PC-3 (cell line): ENCODE measurements around the gene TXNDC12. TPM values are rescaled to one million over a fixed set of nuclear protein-coding genes. Genes with fewer than 3 reads are reported as not detected.
"Not testable (repeated sequence)": the region's sequence is repeated elsewhere in the genome, so short reads cannot be mapped to it uniquely, and the experiment has no call there.

Source experiments
- ATAC-seq: fragments of 200-7000 bp; cut with Tn5 transposase; 2 replicates; pipeline ENCODE4 v1.9.1; 2020; ENCODE audit warnings: mild to moderate bottlenecking, moderate library complexity
- BruUV-seq: library from RNA; stranded (reverse); fragments of 400-500 nt; replicated peaks from 2 replicates; lab custom pipeline; 2021; lab: Mats Ljungman, UMichigan
- CTCF ChIA-PET: fragments of 300-600 bp; sonication (Branson Sonifier 250); formaldehyde crosslinking; loops from one replicate; lab custom pipeline; 2022; ENCODE audit warnings: antibody characterized with exemption; lab: Charles Lee
- POLR2A ChIA-PET: fragments of 300-600 bp; sonication (Branson Sonifier 250); formaldehyde crosslinking; loops from one replicate; lab custom pipeline; 2022; ENCODE audit warnings: antibody characterized with exemption; ENCODE audit not compliant: unreplicated experiment; lab: Charles Lee
- DNase-seq: peaks from one replicate; pipeline ENCODE4 v3.0.0-alpha.2; 2015
- H2AFZ ChIP-seq: fragments of 300-600 bp; sonication (generic); 2 replicates; pipeline ENCODE4 v1.6.0; 2016; ENCODE audit warnings: antibody characterized with exemption, low read length
- H3F3A ChIP-seq: fragments of 300-600 bp; sonication (generic); one replicate; pipeline ENCODE4 v1.6.0; 2017; ENCODE audit warnings: antibody characterized with exemption, low read length, control low read depth, mild to moderate bottlenecking; ENCODE audit not compliant: unreplicated experiment
- H3K27ac ChIP-seq: fragments of 300-600 bp; sonication (generic); 2 replicates; pipeline ENCODE4 v1.5.1; 2016; ENCODE audit warnings: mild to moderate bottlenecking, low read length
- H3K27me3 ChIP-seq: fragments of 300-600 bp; sonication (generic); 2 replicates; pipeline ENCODE4 v1.6.1; 2016; ENCODE audit warnings: low read length, mixed read lengths
- H3K36me3 ChIP-seq: fragments of 300-600 bp; sonication (generic); 2 replicates; pipeline ENCODE4 v1.6.1; 2016; ENCODE audit warnings: low read depth, mixed run types, low read length, mixed read lengths
- H3K4me1 ChIP-seq: fragments of 300-600 bp; sonication (generic); 2 replicates; pipeline ENCODE4 v1.5.1; 2016; ENCODE audit warnings: low read length; ENCODE audit not compliant: insufficient read depth
- H3K4me2 ChIP-seq: fragments of 300-600 bp; sonication (generic); 2 replicates; pipeline ENCODE4 v1.6.0; 2016; ENCODE audit warnings: low read length
- H3K4me3 ChIP-seq: fragments of 300-600 bp; sonication (generic); 2 replicates; pipeline ENCODE4 v1.5.1; 2016; ENCODE audit warnings: mild to moderate bottlenecking, low read length, mixed read lengths
- H3K79me2 ChIP-seq: fragments of 300-600 bp; sonication (generic); 2 replicates; pipeline ENCODE4 v1.6.1; 2017; ENCODE audit warnings: low read length, mixed read lengths
- H3K9ac ChIP-seq: fragments of 300-600 bp; sonication (generic); 2 replicates; pipeline ENCODE4 v1.6.0; 2016; ENCODE audit warnings: mild to moderate bottlenecking, low read length
- H3K9me2 ChIP-seq: fragments of 300-600 bp; sonication (generic); replicated peaks from 2 replicates; pipeline ENCODE4 v1.6.1; 2016; ENCODE audit warnings: mixed run types, low read length, mixed read lengths
- H3K9me3 ChIP-seq: fragments of 300-600 bp; sonication (generic); 2 replicates; pipeline ENCODE4 v1.6.1; 2016; ENCODE audit warnings: low read length, mixed read lengths
- H4K20me1 ChIP-seq: fragments of 300-600 bp; sonication (generic); 2 replicates; pipeline ENCODE4 v1.6.1; 2016; ENCODE audit warnings: low read length, mixed read lengths
- EZH2 ChIP-seq: fragments of 300-600 bp; sonication (generic); IDR thresholded peaks from one replicate; pipeline ENCODE4 v1.6.1; 2017; ENCODE audit warnings: antibody characterized with exemption, mild to moderate bottlenecking, low read length; ENCODE audit not compliant: unreplicated experiment
- EZH2phosphoT487 ChIP-seq: fragments of 300-600 bp; sonication (generic); IDR thresholded peaks from 2 replicates; pipeline ENCODE4 v1.6.1; 2018; ENCODE audit warnings: mild to moderate bottlenecking, antibody characterized with exemption, low read length, borderline replicate concordance
- intact Hi-C: fragments of 100-400 bp; cut with micrococcal nuclease; formaldehyde crosslinking; loops from 2 replicates; pipeline ENCODE4 v1.9.0; 2023
- total RNA-seq: library from RNA; depleted of rRNA; stranded (reverse); fragments of >200 nt; gene quantifications from 2 replicates; pipeline ENCODE4 v1.2.3, GENCODE V29; 2014
- TF ChIP-seq, protein P1 (sequence below): fragments of 300-600 bp; sonication (generic); conservative IDR thresholded peaks from 2 replicates; pipeline ENCODE4 v1.5.1; 2017; ENCODE audit warnings: antibody characterized with exemption, low read depth, mild to moderate bottlenecking, low read length

The TXNDC12 gene
- total RNA-seq, 1 experiment from 2014 or later: 36.8 TPM

DNA sequence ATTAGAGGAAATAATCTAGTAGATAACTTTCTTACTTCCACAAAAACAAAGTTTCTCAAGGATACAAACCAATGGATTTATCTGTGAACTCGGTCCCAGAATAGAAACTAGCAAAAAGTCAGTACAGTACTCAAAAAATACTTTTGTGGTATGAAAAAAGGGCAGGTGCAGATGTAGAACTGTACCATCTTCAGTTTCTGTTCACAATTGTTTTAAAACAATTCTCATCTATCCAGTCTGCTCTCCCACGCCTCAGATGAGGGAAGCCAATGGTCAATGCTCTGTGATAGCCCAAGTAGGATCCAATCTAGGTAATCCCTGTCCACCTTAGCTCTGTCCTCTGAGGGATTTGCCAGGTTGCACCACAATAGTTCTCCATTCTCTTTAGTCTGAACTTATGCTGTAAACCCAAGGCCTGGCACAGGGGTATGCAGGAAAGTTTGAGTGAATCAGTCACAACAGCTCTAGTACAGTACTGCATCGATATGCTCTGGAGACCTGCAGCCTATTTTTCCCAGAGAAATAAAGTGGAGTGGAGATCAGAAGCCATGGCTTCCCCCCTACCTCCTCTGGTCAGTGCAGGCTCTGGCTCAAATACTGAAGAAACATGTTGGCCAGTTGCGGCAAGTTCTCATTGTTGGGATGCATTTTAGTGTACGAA, 22.7 kb downstream of the TXNDC12 start:
- 0 out of 2 replicates have a peak overlapping the region, but pooled peaks have one; percentile 95 for H2AFZ ChIP-seq
- POLR2A ChIA-PET: no interaction called here

DNA sequence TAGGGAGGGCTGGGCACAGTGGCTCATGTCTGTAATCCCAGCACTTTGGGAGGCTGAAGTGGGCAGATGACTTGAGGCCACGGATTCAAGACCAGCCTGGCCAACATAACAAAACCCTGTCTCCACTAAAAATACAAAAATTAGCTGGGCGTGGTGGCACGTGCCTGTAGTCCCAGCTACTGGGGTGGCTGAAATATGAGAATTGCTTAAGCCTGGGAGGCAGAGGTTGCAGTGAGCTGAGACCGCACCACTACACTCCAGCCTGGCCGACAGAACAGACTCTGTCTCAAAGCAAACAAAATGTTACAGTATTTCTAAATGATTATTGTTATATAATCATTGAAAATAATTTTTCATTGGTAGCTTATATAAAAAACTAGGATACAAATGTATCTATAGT, 26.2 kb downstream of the TXNDC12 start:
- H3K9me2 ChIP-seq, H3K27ac ChIP-seq, H3K27me3 ChIP-seq, H3K9me3 ChIP-seq, H2AFZ ChIP-seq, BruUV-seq, CTCF ChIA-PET, POLR2A ChIA-PET, H3F3A ChIP-seq, H3K4me3 ChIP-seq, ATAC-seq, H3K36me3 ChIP-seq, DNase-seq, H3K9ac ChIP-seq, H3K4me2 ChIP-seq, intact Hi-C loops: not testable (repeated sequence)
- Histone ChIP-seq H4K20me1 (peaks cover 15% of the 10 kb centered on the region), H3K79me2 (peaks cover 35% of the 10 kb centered on the region), H3K4me1 (peaks cover 12% of the 10 kb centered on the region)

More for the DNA sequence above, 22.7 kb downstream of the TXNDC12 start:
- peaks cover 35% of the 10 kb centered on the region for H3K79me2 ChIP-seq
- no TSS peak for BruUV-seq
- peak overlapping the region; percentile 91 for H3K4me2 ChIP-seq
- TF ChIP-seq EZH2: no peak
- TF ChIP-seq, protein P1, sequence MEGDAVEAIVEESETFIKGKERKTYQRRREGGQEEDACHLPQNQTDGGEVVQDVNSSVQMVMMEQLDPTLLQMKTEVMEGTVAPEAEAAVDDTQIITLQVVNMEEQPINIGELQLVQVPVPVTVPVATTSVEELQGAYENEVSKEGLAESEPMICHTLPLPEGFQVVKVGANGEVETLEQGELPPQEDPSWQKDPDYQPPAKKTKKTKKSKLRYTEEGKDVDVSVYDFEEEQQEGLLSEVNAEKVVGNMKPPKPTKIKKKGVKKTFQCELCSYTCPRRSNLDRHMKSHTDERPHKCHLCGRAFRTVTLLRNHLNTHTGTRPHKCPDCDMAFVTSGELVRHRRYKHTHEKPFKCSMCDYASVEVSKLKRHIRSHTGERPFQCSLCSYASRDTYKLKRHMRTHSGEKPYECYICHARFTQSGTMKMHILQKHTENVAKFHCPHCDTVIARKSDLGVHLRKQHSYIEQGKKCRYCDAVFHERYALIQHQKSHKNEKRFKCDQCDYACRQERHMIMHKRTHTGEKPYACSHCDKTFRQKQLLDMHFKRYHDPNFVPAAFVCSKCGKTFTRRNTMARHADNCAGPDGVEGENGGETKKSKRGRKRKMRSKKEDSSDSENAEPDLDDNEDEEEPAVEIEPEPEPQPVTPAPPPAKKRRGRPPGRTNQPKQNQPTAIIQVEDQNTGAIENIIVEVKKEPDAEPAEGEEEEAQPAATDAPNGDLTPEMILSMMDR: no peak
- no peak for TF ChIP-seq EZH2phosphoT487
- H3K36me3 ChIP-seq: no peaks in the 10 kb centered on the region
- H3K9me2 ChIP-seq: no peaks in the 10 kb centered on the region
- intact Hi-C loops: no loop called here
- CTCF ChIA-PET: no interaction called here
- H3F3A ChIP-seq: no peaks in the 10 kb centered on the region
- peak overlapping the region; percentile 97 for H3K4me3 ChIP-seq
- peaks cover 15% of the 10 kb centered on the region for H3K4me1 ChIP-seq
- DNase-seq (no peak), ATAC-seq (peak; percentile 4)
- H3K9me3 ChIP-seq: no peaks in the 10 kb centered on the region
- H4K20me1 ChIP-seq: peaks cover 15% of the 10 kb centered on the region
- no peak overlapping the region for H3K27ac ChIP-seq
- H3K9ac ChIP-seq: peak overlapping the region; percentile 92
- H3K27me3 ChIP-seq: no peaks in the 10 kb centered on the region

DNA sequence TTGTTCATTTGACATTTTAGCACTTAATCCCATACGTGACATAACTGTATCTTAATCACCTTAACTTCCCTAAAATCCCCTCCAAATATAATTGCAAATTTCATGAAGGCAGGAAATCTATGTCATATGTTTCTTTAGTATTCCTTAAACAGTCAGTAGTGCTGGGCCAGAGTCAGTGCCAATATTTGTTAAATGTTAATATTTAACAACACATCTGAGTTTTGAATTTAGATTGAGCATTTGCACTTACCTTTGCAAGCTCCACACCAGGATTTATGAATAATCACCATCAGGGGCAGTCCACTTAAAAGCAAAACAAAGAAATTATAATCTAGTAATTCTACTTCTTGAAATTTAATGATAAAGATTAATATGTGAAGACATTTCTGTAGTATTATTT, 26.7 kb downstream of the TXNDC12 start:
- ChIA-PET CTCF (no interaction called here), POLR2A (no interaction called here)
- H3K4me3 ChIP-seq: no peak overlapping the region
- no peaks in the 10 kb centered on the region for H3K27me3 ChIP-seq
- BruUV-seq: no TSS peak
- H3K9me3 ChIP-seq: no peaks in the 10 kb centered on the region
- H3K27ac ChIP-seq: no peak overlapping the region
- TF ChIP-seq EZH2: no peak
- no peak for TF ChIP-seq EZH2phosphoT487
- TF ChIP-seq, protein P1: no peak
- intact Hi-C loops: no loop called here
- H3K79me2 ChIP-seq: peaks cover 32% of the 10 kb centered on the region
- peaks cover 11% of the 10 kb centered on the region for H3K4me1 ChIP-seq
- peaks cover 15% of the 10 kb centered on the region for H4K20me1 ChIP-seq
- H3K4me2 ChIP-seq: no peak overlapping the region
- no peaks in the 10 kb centered on the region for H3F3A ChIP-seq
- no peak overlapping the region for H3K9ac ChIP-seq
- no peak overlapping the region for H2AFZ ChIP-seq
- ATAC-seq: no peak
- no peaks in the 10 kb centered on the region for H3K9me2 ChIP-seq
- peaks cover 5% of the 10 kb centered on the region for H3K36me3 ChIP-seq
- DNase-seq: no peak
